CD8-positive, alpha-beta memory T cell (primary cell): Measurements from ENCODE around the gene OS9. TPM values are rescaled to one million over a fixed set of nuclear protein-coding genes. Genes with fewer than 3 reads are reported as not detected.

Source experiments
- CTCF ChIA-PET: fragments of 350-600 bp; sonication (Branson Sonifier 250); formaldehyde crosslinking; loops from one replicate; lab custom pipeline; 2021; ENCODE audit warnings: antibody characterized with exemption; lab: Charles Lee
- POLR2A ChIA-PET: fragments of 350-600 bp; sonication (Branson Sonifier 250); formaldehyde crosslinking; loops from one replicate; lab custom pipeline; 2021; ENCODE audit warnings: antibody characterized with exemption; lab: Charles Lee
- DNase-seq, 5 donors: peaks; one replicate each; pipeline versions ENCODE4 v3.0.0 to v3.0.0-alpha.2; 2020 to 2022; ENCODE audit warnings: mixed read lengths in 1 of 5
- H3K27ac ChIP-seq: one replicate; pipeline ENCODE4 v1.7.0; 2013; ENCODE audit warnings: low read depth, mild to moderate bottlenecking, low read length, moderate library complexity
- H3K27me3 ChIP-seq: 2 replicates; pipeline ENCODE4 v1.7.0; 2013; ENCODE audit warnings: low read length, mild to moderate bottlenecking; ENCODE audit not compliant: insufficient read depth, poor library complexity, severe bottlenecking
- H3K36me3 ChIP-seq: 2 replicates; pipeline ENCODE4 v1.7.0; 2013; ENCODE audit warnings: mild to moderate bottlenecking, low read length, moderate library complexity; ENCODE audit not compliant: insufficient read depth
- H3K4me1 ChIP-seq: 2 replicates; pipeline ENCODE4 v1.7.0; 2013; ENCODE audit warnings: mild to moderate bottlenecking, low read length, moderate library complexity; ENCODE audit not compliant: insufficient read depth
- H3K4me3 ChIP-seq: 2 replicates; pipeline ENCODE4 v1.7.0; 2013; ENCODE audit warnings: mild to moderate bottlenecking, low read length
- H3K9me3 ChIP-seq: 2 replicates; pipeline ENCODE4 v1.7.0; 2013; ENCODE audit warnings: mild to moderate bottlenecking, low read length
- H3K27ac Mint-ChIP-seq, 8 donors: one replicate each; pipeline ENCODE4 v1.8.0; 2020 to 2021; ENCODE audit warnings: mixed read lengths in 8 of 8, mild to moderate bottlenecking in 6 of 8, inconsistent platforms in 3 of 8, moderate library complexity in 3 of 8
- H3K27me3 Mint-ChIP-seq, 2 donors: one replicate each; pipeline ENCODE4 v1.8.0; 2020 to 2021; ENCODE audit warnings: mixed read lengths in 2 of 2, mild to moderate bottlenecking in 1 of 2, moderate library complexity in 1 of 2
- H3K36me3 Mint-ChIP-seq, 3 donors: one replicate each; pipeline ENCODE4 v1.8.0; 2020 to 2021; ENCODE audit warnings: mixed read lengths in 3 of 3, inconsistent platforms in 1 of 3, mild to moderate bottlenecking in 1 of 3
- H3K4me1 Mint-ChIP-seq, 3 donors: one replicate each; pipeline ENCODE4 v1.8.0; 2020 to 2021; ENCODE audit warnings: mixed read lengths in 3 of 3, inconsistent platforms in 1 of 3, mild to moderate bottlenecking in 1 of 3
- H3K4me3 Mint-ChIP-seq, 7 donors: one replicate each; pipeline ENCODE4 v1.8.0; 2020 to 2021; ENCODE audit warnings: mixed read lengths in 7 of 7, mild to moderate bottlenecking in 6 of 7, moderate library complexity in 4 of 7, inconsistent platforms in 2 of 7
- H3K9me3 Mint-ChIP-seq, 5 donors: one replicate each; pipeline ENCODE4 v1.8.0; 2020 to 2022; ENCODE audit warnings: mixed read lengths in 5 of 5, mild to moderate bottlenecking in 3 of 5, moderate library complexity in 2 of 5, inconsistent platforms in 1 of 5
- polyA plus RNA-seq: library from polyadenylated mRNA; unstranded; fragments of 300-500 nt; fragmentation: Illumina TruSeq; gene quantifications from one replicate; pipeline ENCODE4 v1.2.3, GENCODE V29; 2021
- total RNA-seq, 2 experiments: library from RNA; stranded (reverse); gene quantifications; one replicate each; pipeline ENCODE4 v1.2.3, GENCODE V29; 2021

Gene OS9
- total and polyA plus RNA-seq, 3 experiments from 2014 or later: 86.9 to 103 (median 96.8) TPM

DNA sequence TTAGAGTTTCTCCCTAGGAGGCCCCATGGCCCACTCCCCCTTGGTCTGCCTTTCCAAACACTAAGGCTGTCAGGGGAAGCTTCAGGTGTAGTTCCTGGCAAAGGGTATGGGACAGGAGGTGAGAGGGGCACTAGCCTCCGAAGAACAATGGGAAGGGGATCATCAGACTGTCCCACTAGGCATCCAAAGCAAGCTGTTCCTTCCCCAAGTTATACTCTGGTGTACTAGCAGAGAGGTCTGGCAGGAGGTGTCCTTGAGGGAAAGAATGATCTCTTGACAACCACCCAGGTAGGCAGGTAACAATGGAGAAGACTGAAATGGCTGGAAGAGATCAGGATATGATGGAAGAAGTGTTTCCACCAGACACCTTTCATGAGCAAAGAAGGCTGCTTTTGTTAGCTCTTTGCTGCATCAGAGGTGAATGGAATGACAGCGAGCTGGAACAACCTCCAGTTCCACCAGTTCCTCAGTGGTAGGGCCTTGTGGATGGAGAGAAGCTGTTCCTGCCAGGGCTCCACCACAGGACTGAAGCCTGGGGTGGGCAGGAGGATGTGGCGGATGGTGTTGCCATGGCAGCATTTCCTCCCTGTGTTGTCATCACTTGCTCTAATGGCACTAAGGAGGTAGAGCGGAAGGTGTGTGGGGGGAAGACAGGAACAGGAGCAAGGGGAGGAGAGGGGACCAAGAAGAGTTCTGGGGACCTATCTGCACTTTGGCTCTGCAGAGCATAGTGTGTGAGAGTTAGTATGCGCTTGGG, 46.9 kb downstream of the OS9 start:
- Mint-ChIP-seq H3K27ac (peak overlapping the region; percentile 87 to 100 (median 96)), H3K4me3 (peak overlapping the region; percentile 90 to 97 (median 94)), H3K4me1 (peaks cover 55 to 73% (median 59%) of the 10 kb centered on the region in 3 donors), H3K27me3 (peaks cover 0 to 5% of the 10 kb centered on the region in 2 donors), H3K9me3 (no peaks in the 10 kb centered on the region), H3K36me3 (peaks cover 0 to 39% (median 4%) of the 10 kb centered on the region in 3 donors)
- Histone ChIP-seq H3K4me3 (peak overlapping the region; percentile 85), H3K4me1 (peaks cover 56% of the 10 kb centered on the region), H3K9me3 (no peaks in the 10 kb centered on the region), H3K27me3 (no peaks in the 10 kb centered on the region), H3K27ac (peak overlapping the region; percentile 95), H3K36me3 (peaks cover 4% of the 10 kb centered on the region)
- DNase-seq: peak; percentile 71 to 93 (median 88)
- CTCF ChIA-PET: interaction anchor here (0.8 to 3.6 kb wide), 18 partner anchors 10 to 282 kb away, joined by 3 to 24 read pairs (median 4); partner anchors contain the start of genes CDK4, GLI1 and OS9
- POLR2A ChIA-PET: interaction anchor here (0.5 to 1.7 kb wide), 9 partner anchors 11 to 1052 kb away, joined by 3 to 6 read pairs (median 4); partner anchors contain the start of genes ARHGEF25, CDK4, DDIT3 and OS9

GRCh38 chr12:57741413-57741789, 47.5 kb downstream of the OS9 start:
- Histone ChIP-seq H3K27me3 (no peaks in the 10 kb centered on the region), H3K4me3 (peak overlapping the region; percentile 85), H3K27ac (peak overlapping the region; percentile 95), H3K36me3 (peaks cover 4% of the 10 kb centered on the region), H3K4me1 (peaks cover 57% of the 10 kb centered on the region), H3K9me3 (no peaks in the 10 kb centered on the region)
- DNase-seq: no peak
- H3K4me3 Mint-ChIP-seq: peak overlapping the region; percentile 90 to 97 (median 94)
- ChIA-PET CTCF (interaction anchor here (0.8 to 3.6 kb wide), 19 partner anchors 9 to 282 kb away, joined by 3 to 24 read pairs (median 4); partner anchors contain the start of genes CDK4, GLI1 and OS9), POLR2A (interaction anchor here (0.5 to 1.7 kb wide), 7 partner anchors 11 to 221 kb away, joined by 3 to 6 read pairs (median 5); partner anchors contain the start of genes ARHGEF25, CDK4, DDIT3 and OS9)
- H3K36me3 Mint-ChIP-seq: peaks cover 2 to 38% (median 4%) of the 10 kb centered on the region in 3 donors
- H3K4me1 Mint-ChIP-seq: peaks cover 60 to 76% (median 62%) of the 10 kb centered on the region in 3 donors
- no peaks in the 10 kb centered on the region for H3K9me3 Mint-ChIP-seq
- peaks cover 0 to 5% of the 10 kb centered on the region in 2 donors for H3K27me3 Mint-ChIP-seq
- peak overlapping the region; percentile 87 to 100 (median 96) for H3K27ac Mint-ChIP-seq

DNA sequence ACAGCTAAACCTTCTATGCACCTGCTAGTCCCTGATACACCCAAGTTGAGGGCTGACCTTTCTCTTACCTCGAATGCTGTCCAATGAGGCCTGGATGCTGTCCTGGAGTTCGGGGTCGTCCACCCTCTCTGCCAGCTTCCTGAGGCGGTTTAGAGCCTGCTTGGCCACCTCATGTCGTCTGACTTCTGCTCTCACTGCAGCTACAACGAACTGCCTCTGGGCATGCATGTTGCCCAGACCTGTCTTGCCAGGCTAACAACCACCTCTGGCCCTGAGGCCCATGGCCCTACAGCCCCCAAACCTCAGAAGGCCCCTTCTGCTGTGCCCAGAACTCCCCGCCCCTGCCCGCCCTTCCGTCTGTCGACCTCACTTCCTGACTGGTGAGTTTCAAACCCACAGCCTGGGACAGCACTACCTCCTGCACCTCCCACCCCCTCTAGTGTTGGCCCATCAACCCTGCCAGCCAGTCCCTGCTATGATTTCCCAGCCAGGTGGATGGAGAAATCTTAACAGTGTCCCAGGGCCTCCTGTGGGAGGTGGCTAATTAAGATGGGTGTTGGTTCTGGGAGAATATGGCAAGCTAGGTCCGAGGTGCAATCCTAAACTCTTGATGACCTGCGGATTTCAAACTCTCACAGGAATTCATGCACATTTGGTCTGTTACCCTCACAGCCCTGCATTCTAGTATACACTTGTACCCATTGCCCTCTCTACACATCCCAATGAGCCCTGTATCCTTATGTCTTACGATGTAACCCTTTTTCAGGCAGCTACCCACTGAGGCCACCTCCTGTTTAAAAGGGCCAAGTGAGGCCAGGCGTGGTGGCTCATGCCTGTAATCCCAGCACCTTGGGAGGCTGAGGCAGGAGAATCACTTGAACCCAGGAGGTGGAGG, 48.2 kb downstream of the OS9 start:
- Histone ChIP-seq H3K4me3 (peak overlapping the region; percentile 85), H3K36me3 (peaks cover 5% of the 10 kb centered on the region), H3K4me1 (peaks cover 57% of the 10 kb centered on the region), H3K9me3 (no peaks in the 10 kb centered on the region), H3K27ac (peak overlapping the region; percentile 95), H3K27me3 (no peaks in the 10 kb centered on the region)
- POLR2A ChIA-PET: interaction anchor here (0.6 to 1.7 kb wide), 5 partner anchors 10 to 131 kb away, joined by 3 to 6 read pairs (median 4); partner anchors contain the start of genes ARHGEF25, CDK4 and OS9
- CTCF ChIA-PET: interaction anchor here (0.8 to 3.6 kb wide), 18 partner anchors 8 to 283 kb away, joined by 3 to 24 read pairs (median 4); partner anchors contain the start of genes CDK4, GLI1 and OS9
- Mint-ChIP-seq H3K27me3 (peaks cover 0 to 5% of the 10 kb centered on the region in 2 donors), H3K27ac (peak overlapping the region; percentile 87 to 100 (median 96)), H3K36me3 (peaks cover 4 to 38% (median 6%) of the 10 kb centered on the region in 3 donors), H3K9me3 (no peaks in the 10 kb centered on the region), H3K4me1 (peaks cover 56 to 72% (median 62%) of the 10 kb centered on the region in 3 donors), H3K4me3 (peak overlapping the region; percentile 90 to 97 (median 94))
- peak; percentile 75 to 91 (median 79) for DNase-seq

- Mint-ChIP-seq H3K9me3 (no peaks in the 10 kb centered on the region), H3K4me1 (peaks cover 56 to 72% (median 62%) of the 10 kb centered on the region in 3 donors), H3K27ac (peak overlapping the region; percentile 84 to 99 (median 97)), H3K36me3 (peaks cover 4 to 50% (median 10%) of the 10 kb centered on the region in 3 donors), H3K27me3 (peaks cover 0 to 5% of the 10 kb centered on the region in 2 donors), H3K4me3 (peak overlapping the region; percentile 85 to 96 (median 90))
- Histone ChIP-seq H3K4me1 (peaks cover 56% of the 10 kb centered on the region), H3K4me3 (no peak overlapping the region), H3K9me3 (no peaks in the 10 kb centered on the region), H3K27ac (peak overlapping the region; percentile 89), H3K27me3 (no peaks in the 10 kb centered on the region), H3K36me3 (peaks cover 16% of the 10 kb centered on the region)
- no peak for DNase-seq
- CTCF ChIA-PET: interaction anchor here (1.7 to 3.6 kb wide), 4 partner anchors 13 to 161 kb away, joined by 3 to 24 read pairs (median 6); partner anchors contain the start of gene PIP4K2C
- POLR2A ChIA-PET: no interaction called here
These were observed 49.8 kb downstream of the OS9 start for GRCh38 chr12:57743769-57744168.

- Mint-ChIP-seq H3K4me3 (peak overlapping the region; percentile 85 to 96 (median 90)), H3K27me3 (peaks cover 0 to 5% of the 10 kb centered on the region in 2 donors), H3K27ac (peak overlapping the region; percentile 84 to 99 (median 97)), H3K4me1 (peaks cover 51 to 67% (median 57%) of the 10 kb centered on the region in 3 donors), H3K36me3 (peaks cover 2 to 50% (median 10%) of the 10 kb centered on the region in 3 donors), H3K9me3 (no peaks in the 10 kb centered on the region)
- ChIA-PET POLR2A (interaction anchor here (0.6 to 1.5 kb wide), 6 partner anchors 12 to 28 kb away, joined by 3 to 7 read pairs (median 4); partner anchors contain the start of gene EEF1AKMT3), CTCF (interaction anchor here (0.7 to 3.6 kb wide), 8 partner anchors 9 to 264 kb away, joined by 3 to 24 read pairs (median 4); partner anchors contain the start of genes ARHGAP9 and PIP4K2C)
- DNase-seq: peak in 3 of 5 donors; percentile 51 to 86 (median 66)
- Histone ChIP-seq H3K27ac (peak overlapping the region; percentile 89), H3K4me3 (peak overlapping the region; percentile 74), H3K36me3 (peaks cover 20% of the 10 kb centered on the region), H3K27me3 (no peaks in the 10 kb centered on the region), H3K4me1 (peaks cover 51% of the 10 kb centered on the region), H3K9me3 (no peaks in the 10 kb centered on the region)
These were observed 50.4 kb downstream of the OS9 start for GRCh38 chr12:57744194-57744776.

DNA sequence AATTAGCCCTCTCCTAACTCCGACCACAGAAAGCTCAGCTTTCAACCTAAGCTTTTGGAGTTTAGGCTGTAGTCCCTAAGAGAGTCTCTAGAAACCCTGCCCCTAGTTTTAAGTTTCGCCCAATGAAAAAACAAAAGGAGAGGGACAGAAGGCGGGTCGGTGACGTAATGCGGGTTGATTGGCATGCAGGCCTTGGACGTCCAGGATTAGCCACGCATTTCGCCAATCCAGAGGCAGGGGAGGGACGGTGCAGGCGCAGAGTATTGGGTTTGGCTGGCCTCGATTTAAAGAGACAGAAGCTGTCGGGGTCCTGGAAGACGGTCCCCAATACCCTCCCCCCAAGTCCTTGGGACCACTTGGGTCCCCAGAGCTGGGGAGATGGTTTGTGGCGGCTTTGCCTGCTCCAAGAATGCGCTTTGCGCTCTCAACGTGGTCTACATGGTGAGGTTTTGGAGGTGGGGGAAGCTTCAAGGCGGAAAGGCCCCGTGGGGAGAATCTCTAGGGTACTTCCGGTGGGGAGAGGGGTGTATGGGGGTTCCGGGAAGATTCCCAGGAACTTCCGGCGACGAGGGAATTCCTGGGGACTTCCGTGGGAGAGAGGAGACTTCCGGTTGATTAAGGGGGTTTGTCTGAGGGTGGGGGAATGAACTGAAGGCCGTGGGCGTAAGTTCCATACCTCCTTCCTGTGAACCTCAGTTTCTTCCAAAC, 51.0 kb downstream of the OS9 start, which contains the start of gene TSPAN31:
TSS of gene TSPAN31 (plus strand) at position 263 of the 708 bp plus-strand sequence. CDS start at position 379, 116 bp downstream.
- H3K27ac ChIP-seq: peak within 1 kb of the TSS; percentile 89
- DNase-seq: peak; percentile 92 to 96 (median 93)
- H3K4me1 Mint-ChIP-seq: peaks cover 45 to 60% (median 51%) of the 10 kb centered on the region in 3 donors
- H3K4me3 ChIP-seq: peak within 1 kb of the TSS; percentile 74
- peaks cover 0 to 45% (median 10%) of the 10 kb centered on the region in 3 donors for H3K36me3 Mint-ChIP-seq
- peak within 1 kb of the TSS; percentile 84 to 99 (median 97) for H3K27ac Mint-ChIP-seq
- H3K27me3 Mint-ChIP-seq: peaks cover 0 to 5% of the 10 kb centered on the region in 2 donors
- H3K27me3 ChIP-seq: no peaks in the 10 kb centered on the region
- POLR2A ChIA-PET: interaction anchor here (0.6 to 1.5 kb wide), 6 partner anchors 12 to 28 kb away, joined by 3 to 7 read pairs (median 4); partner anchors contain the start of gene EEF1AKMT3
- H3K9me3 Mint-ChIP-seq: no peaks in the 10 kb centered on the region
- CTCF ChIA-PET: interaction anchor here (0.7 to 2.2 kb wide), 8 partner anchors 9 to 265 kb away, joined by 3 to 8 read pairs (median 4); partner anchors contain the start of genes ARHGAP9 and PIP4K2C
- H3K4me1 ChIP-seq: peaks cover 44% of the 10 kb centered on the region
- no peaks in the 10 kb centered on the region for H3K9me3 ChIP-seq
- H3K36me3 ChIP-seq: peaks cover 19% of the 10 kb centered on the region
- peak within 1 kb of the TSS; percentile 85 to 96 (median 90) for H3K4me3 Mint-ChIP-seq
